IMR-90 (cell line): ENCODE results near the gene IFNAR2. TPM values are rescaled to one million over a fixed set of nuclear protein-coding genes. Genes with fewer than 3 reads are reported as not detected.

Experiments
- ATAC-seq: fragments of 200-7000 bp; cut with Tn5 transposase; 2 replicates; pipeline ENCODE4 v1.9.1; 2020; ENCODE audit warnings: low read depth, mild to moderate bottlenecking, moderate library complexity
- BruUV-seq: library from RNA; stranded (reverse); fragments of 400-500 nt; replicated peaks from 2 replicates; lab custom pipeline; 2021; lab: Mats Ljungman, UMichigan
- CTCF ChIA-PET: fragments of 300-600 bp; formaldehyde crosslinking; extraction: SDS; loops from one replicate; lab custom pipeline; 2021; ENCODE audit warnings: antibody characterized with exemption; lab: Yijun Ruan, JAX
- POLR2A ChIA-PET: fragments of 300-600 bp; sonication (Branson Sonifier 250); formaldehyde crosslinking; loops from one replicate; lab custom pipeline; 2022; ENCODE audit warnings: antibody characterized with exemption; ENCODE audit not compliant: unreplicated experiment; lab: Charles Lee
- DNase-seq: peaks from one replicate; pipeline ENCODE4 v3.0.0; 2013
- H2AFZ ChIP-seq: replicated peaks from 2 replicates; pipeline ENCODE3; 2013; ENCODE audit warnings: low read length, mild to moderate bottlenecking; ENCODE audit not compliant: poor library complexity
- H2AK5ac ChIP-seq: 2 replicates; pipeline ENCODE4 v1.6.1; 2013; ENCODE audit warnings: low read depth, low read length, inconsistent platforms
- H2AK9ac ChIP-seq: replicated peaks from 2 replicates; pipeline ENCODE3; 2013; ENCODE audit warnings: mild to moderate bottlenecking, low read depth, low read length, moderate library complexity; ENCODE audit not compliant: poor library complexity
- H2BK120ac ChIP-seq: 2 replicates; pipeline ENCODE4 v1.6.1; 2013; ENCODE audit warnings: low read depth, low read length, inconsistent platforms
- H2BK15ac ChIP-seq: 3 replicates; pipeline ENCODE4 v1.6.1; 2013; ENCODE audit warnings: low read depth, low read length, inconsistent platforms
- H2BK20ac ChIP-seq: 2 replicates; pipeline ENCODE4 v1.6.1; 2013; ENCODE audit warnings: low read depth, mild to moderate bottlenecking, inconsistent platforms, low read length, moderate library complexity
- H2BK5ac ChIP-seq: 2 replicates; pipeline ENCODE4 v1.6.1; 2013; ENCODE audit warnings: mild to moderate bottlenecking, low read depth, low read length, inconsistent platforms; ENCODE audit not compliant: poor library complexity, severe bottlenecking
- H3K14ac ChIP-seq: replicated peaks from 2 replicates; pipeline ENCODE4 v1.6.1; 2013; ENCODE audit warnings: low read depth, low read length, inconsistent platforms
- H3K18ac ChIP-seq: 2 replicates; pipeline ENCODE4 v1.6.1; 2013; ENCODE audit warnings: low read depth, low read length, control low read depth
- H3K23ac ChIP-seq: 2 replicates; pipeline ENCODE4 v1.6.1; 2013; ENCODE audit warnings: low read depth, low read length, inconsistent platforms
- H3K27ac ChIP-seq: 2 replicates; pipeline ENCODE4 v1.5.1; 2013; ENCODE audit warnings: mild to moderate bottlenecking, control low read depth, low read length; ENCODE audit not compliant: insufficient read depth
- H3K27me3 ChIP-seq: 2 replicates; pipeline ENCODE4 v1.6.1; 2013; ENCODE audit warnings: low read length; ENCODE audit not compliant: control insufficient read depth, insufficient read depth
- H3K36me3 ChIP-seq: 2 replicates; pipeline ENCODE4 v1.6.1; 2013; ENCODE audit warnings: low read length, mixed read lengths; ENCODE audit not compliant: control insufficient read depth, insufficient read depth
- H3K4ac ChIP-seq: 2 replicates; pipeline ENCODE4 v1.6.1; 2013; ENCODE audit warnings: low read depth, low read length, inconsistent platforms
- H3K4me1 ChIP-seq: 2 replicates; pipeline ENCODE4 v1.6.1; 2013; ENCODE audit warnings: low read length, mixed read lengths; ENCODE audit not compliant: control insufficient read depth, insufficient read depth
- H3K4me2 ChIP-seq: 2 replicates; pipeline ENCODE4 v1.6.1; 2013; ENCODE audit warnings: low read depth, mild to moderate bottlenecking, control low read depth, low read length, moderate library complexity
- H3K4me3 ChIP-seq: 2 replicates; pipeline ENCODE4 v1.5.1; 2013; ENCODE audit warnings: low read depth, mild to moderate bottlenecking, control low read depth, low read length, moderate library complexity; ENCODE audit not compliant: insufficient read depth
- H3K56ac ChIP-seq: 2 replicates; pipeline ENCODE4 v1.6.1; 2013; ENCODE audit warnings: low read length, inconsistent platforms; ENCODE audit not compliant: insufficient read depth; ENCODE audit errors: extremely low read depth
- H3K79me1 ChIP-seq, 2 experiments: 2 replicates each; pipeline ENCODE4 v1.6.1; 2013; ENCODE audit warnings: low read length in 2 of 2, inconsistent platforms in 1 of 2, low read depth in 1 of 2
- H3K9ac ChIP-seq: 2 replicates; pipeline ENCODE4 v1.6.1; 2013; ENCODE audit warnings: low read depth, low read length, control low read depth
- H3K9me1 ChIP-seq: 2 replicates; pipeline ENCODE4 v1.6.1; 2013; ENCODE audit warnings: low read length, inconsistent platforms; ENCODE audit not compliant: insufficient read depth
- H3K9me3 ChIP-seq: 2 replicates; pipeline ENCODE4 v1.6.1; 2013; ENCODE audit warnings: low read length; ENCODE audit not compliant: control insufficient read depth, insufficient read depth
- H4K20me1 ChIP-seq: 2 replicates; pipeline ENCODE4 v1.6.1; 2013; ENCODE audit warnings: low read length, inconsistent platforms; ENCODE audit not compliant: insufficient read depth
- H4K5ac ChIP-seq: 2 replicates; pipeline ENCODE4 v1.6.1; 2013; ENCODE audit warnings: mild to moderate bottlenecking, low read depth, low read length, control low read depth
- H4K8ac ChIP-seq, 2 experiments: 2 replicates each; pipeline ENCODE4 v1.6.1; 2013; ENCODE audit warnings: low read depth in 2 of 2, low read length in 2 of 2, control low read depth in 1 of 2, inconsistent platforms in 1 of 2
- H4K91ac ChIP-seq: 2 replicates; pipeline ENCODE4 v1.6.1; 2013; ENCODE audit warnings: low read depth, low read length, inconsistent platforms; ENCODE audit not compliant: insufficient read depth
- BHLHE40 ChIP-seq: fragments of 150-350 bp; IDR thresholded peaks from 2 replicates; pipeline ENCODE4 v1.6.1; 2016; ENCODE audit warnings: mild to moderate bottlenecking, low read depth, low read length
- CEBPB ChIP-seq: IDR thresholded peaks from 2 replicates; pipeline ENCODE4 v1.6.1; 2012; ENCODE audit warnings: low read depth, low read length, improper control_type of control experiment
- CHD1 ChIP-seq: IDR thresholded peaks from 2 replicates; pipeline ENCODE4 v1.6.1; 2012; ENCODE audit warnings: low read depth, low read length, improper control_type of control experiment
- CTCF ChIP-seq: conservative IDR thresholded peaks from 2 replicates; pipeline ENCODE4 v1.5.1; 2012; ENCODE audit warnings: mild to moderate bottlenecking, low read depth, low read length, improper control_type of control experiment
- ELK1 ChIP-seq: fragments of 150-350 bp; IDR thresholded peaks from 2 replicates; pipeline ENCODE4 v1.6.1; 2016; ENCODE audit warnings: low read depth, mild to moderate bottlenecking, low read length, moderate library complexity, borderline replicate concordance
- FOS ChIP-seq: fragments of 150-350 bp; IDR thresholded peaks from 2 replicates; pipeline ENCODE4 v1.6.1; 2016; ENCODE audit warnings: low read depth, low read length
- MAFK ChIP-seq: IDR thresholded peaks from 2 replicates; pipeline ENCODE4 v1.6.1; 2012; ENCODE audit warnings: low read depth, low read length, improper control_type of control experiment
- MAZ ChIP-seq: IDR thresholded peaks from 2 replicates; pipeline ENCODE4 v1.6.1; 2012; ENCODE audit warnings: low read depth, mild to moderate bottlenecking, low read length, improper control_type of control experiment, moderate library complexity, borderline replicate concordance
- MXI1 ChIP-seq: IDR thresholded peaks from 2 replicates; pipeline ENCODE4 v1.6.1; 2012; ENCODE audit warnings: low read depth, mild to moderate bottlenecking, low read length, moderate library complexity, borderline replicate concordance
- NFE2L2 ChIP-seq: fragments of 150-350 bp; IDR thresholded peaks from 2 replicates; pipeline ENCODE4 v1.6.1; 2016; ENCODE audit warnings: low read depth, mild to moderate bottlenecking, low read length
- POLR2A ChIP-seq: IDR thresholded peaks from 2 replicates; pipeline ENCODE4 v1.6.1; 2012; ENCODE audit warnings: mild to moderate bottlenecking, low read depth, low read length
- RAD21 ChIP-seq: IDR thresholded peaks from 2 replicates; pipeline ENCODE4 v1.6.1; 2012; ENCODE audit warnings: low read length, improper control_type of control experiment
- RCOR1 ChIP-seq: IDR thresholded peaks from 2 replicates; pipeline ENCODE4 v1.6.1; 2012; ENCODE audit warnings: mild to moderate bottlenecking, low read length, improper control_type of control experiment; ENCODE audit not compliant: insufficient replicate concordance
- RFX5 ChIP-seq: IDR thresholded peaks from 2 replicates; pipeline ENCODE4 v1.8.0; 2012; ENCODE audit warnings: low read depth, mild to moderate bottlenecking, low read length, moderate library complexity
- SMC3 ChIP-seq: fragments of 150-350 bp; IDR thresholded peaks from 2 replicates; pipeline ENCODE4 v1.6.1; 2016; ENCODE audit warnings: low read depth, mild to moderate bottlenecking, antibody characterized with exemption, low read length, moderate library complexity
- WGBS, 2 experiments: methylation state at CpG; one replicate each; pipeline versions ENCODE4 v1.1.5 to v1.1.7; 2013; ENCODE audit warnings: missing lambda C conversion rate in 2 of 2; ENCODE audit not compliant: insufficient read length in 1 of 2; ENCODE audit errors: extremely low coverage in 2 of 2; 5-methylcytosine and 5-hydroxymethylcytosine counted together
- dilution Hi-C: fragments of 300-500 bp; cut with HindIII; formaldehyde crosslinking; loops from one replicate; pipeline ENCODE4 v1.14.3; 2018; ENCODE audit warnings: low sequenced_read_pairs; ENCODE audit not compliant: unreplicated experiment
- in situ Hi-C: fragments of 300-500 bp; cut with MboI; formaldehyde crosslinking; loops from 3 replicates; pipeline ENCODE4 v1.14.3; 2019; ENCODE audit warnings: low sequenced_read_pairs, inconsistent platforms, mixed read lengths
- intact Hi-C: fragments of 100-400 bp; cut with micrococcal nuclease; formaldehyde crosslinking; loops from 2 replicates; pipeline ENCODE4 v1.10.0; 2022
- polyA plus RNA-seq, 3 experiments: library from polyadenylated mRNA; depleted of rRNA; stranded (reverse); fragments of >200 nt; gene quantifications; 2 replicates each; pipeline ENCODE4 v1.2.3, GENCODE V29; 2012; ENCODE audit warnings: low replicate concordance in 1 of 3
- total RNA-seq: library from RNA; depleted of rRNA; stranded (reverse); fragments of >200 nt; gene quantifications from 2 replicates; pipeline ENCODE4 v1.2.3, GENCODE V29; 2012
- TF ChIP-seq, protein P1 (sequence below): fragments of 150-350 bp; IDR thresholded peaks from 2 replicates; pipeline ENCODE4 v1.6.1; 2017; ENCODE audit warnings: mild to moderate bottlenecking, antibody characterized with exemption, low read length, low read depth

Gene IFNAR2
- total and polyA plus RNA-seq, 2 of the 4 experiments (the other 2 are of a cell fraction): 6.3 to 13.9 TPM

DNA sequence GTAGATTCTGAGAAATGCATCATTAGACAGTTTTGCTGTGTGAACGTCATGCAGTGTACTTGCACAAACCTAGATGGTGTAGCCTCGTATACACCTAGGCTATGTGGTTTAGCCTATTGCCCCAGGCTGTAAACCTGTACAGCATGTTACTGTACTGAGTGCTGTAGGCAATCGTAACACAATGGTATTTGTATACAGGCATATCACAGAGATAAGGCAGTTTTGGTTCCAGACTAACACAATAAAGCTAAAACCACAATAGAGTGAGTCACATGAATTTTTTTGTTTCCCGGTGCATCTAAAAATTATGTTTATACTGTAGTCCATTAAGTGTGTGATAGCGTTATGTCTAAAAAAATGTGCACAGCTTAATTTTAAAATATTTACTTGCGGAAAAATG, 43.3 kb downstream of the IFNAR2 start:
- Histone ChIP-seq H3K18ac (no peak overlapping the region), H3K14ac (no peak overlapping the region), H3K56ac (no peak overlapping the region), H4K5ac (no peak overlapping the region), H3K4me2 (no peak overlapping the region), H2AK9ac (no peak overlapping the region), H2AFZ (no peak overlapping the region), H2BK20ac (no peak overlapping the region), H4K91ac (no peak overlapping the region), H2BK15ac (no peak overlapping the region), H3K36me3 (peaks cover 16% of the 10 kb centered on the region), H3K4ac (no peak overlapping the region), H3K23ac (no peak overlapping the region), H3K79me1 (peaks cover 10 to 21% of the 10 kb centered on the region in 2 experiments; a peak in 3 of 4 replicates), H3K4me3 (no peak overlapping the region), H3K27me3 (no peaks in the 10 kb centered on the region), H3K9ac (no peak overlapping the region), H3K9me3 (no peaks in the 10 kb centered on the region), H2BK5ac (no peak overlapping the region), H3K9me1 (peaks cover 2% of the 10 kb centered on the region; the same call in 1 of the 2 replicates), H4K20me1 (no peaks in the 10 kb centered on the region), H2AK5ac (no peak overlapping the region), H3K4me1 (no peaks in the 10 kb centered on the region), H3K27ac (no peak overlapping the region), H4K8ac (no peak overlapping the region), H2BK120ac (no peak overlapping the region)
- ATAC-seq (no peak), DNase-seq (no peak)
- TF ChIP-seq BHLHE40 (no peak), NFE2L2 (no peak), POLR2A (no peak), CEBPB (no peak), CHD1 (no peak), RCOR1 (no peak), MAZ (no peak), SMC3 (no peak), CTCF (no peak), MAFK (no peak), MXI1 (no peak), FOS (no peak), ELK1 (no peak), RAD21 (no peak), RFX5 (no peak)
- TF ChIP-seq, protein P1, sequence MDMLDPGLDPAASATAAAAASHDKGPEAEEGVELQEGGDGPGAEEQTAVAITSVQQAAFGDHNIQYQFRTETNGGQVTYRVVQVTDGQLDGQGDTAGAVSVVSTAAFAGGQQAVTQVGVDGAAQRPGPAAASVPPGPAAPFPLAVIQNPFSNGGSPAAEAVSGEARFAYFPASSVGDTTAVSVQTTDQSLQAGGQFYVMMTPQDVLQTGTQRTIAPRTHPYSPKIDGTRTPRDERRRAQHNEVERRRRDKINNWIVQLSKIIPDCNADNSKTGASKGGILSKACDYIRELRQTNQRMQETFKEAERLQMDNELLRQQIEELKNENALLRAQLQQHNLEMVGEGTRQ: no peak
- BruUV-seq: no TSS peak
- in situ Hi-C loops: no loop called here
- dilution Hi-C loops: no loop called here
- ChIA-PET CTCF (no interaction called here), POLR2A (no interaction called here)
- intact Hi-C loops: no loop called here
- WGBS, 2 experiments: 92% methylated on average over 2 of the region's 6 CpGs; no CpG with 5 or more reads in 1 of the 2 experiments
